Measurements from ENCODE around the gene OSTM1.
"Not testable (repeated sequence)": the region's sequence is repeated elsewhere in the genome, so short reads cannot be mapped to it uniquely, and the experiment has no call there.

OSTM1 gene

GRCh38 chr6:108013787-108014439 is 60.6 kb downstream of the OSTM1 start:
- no peak for DNase-seq

- DNase-seq: no peak
These were observed 64.6 kb downstream of the OSTM1 start for GRCh38 chr6:108009894-108010293.

- not testable (repeated sequence) for DNase-seq
These were observed 65.3 kb downstream of the OSTM1 start for GRCh38 chr6:108009258-108009657.

GRCh38 chr6:108008363-108008762 is 66.2 kb downstream of the OSTM1 start:
- DNase-seq: no peak

GRCh38 chr6:108005961-108006360 is 68.6 kb downstream of the OSTM1 start:
- no peak for DNase-seq

DNA sequence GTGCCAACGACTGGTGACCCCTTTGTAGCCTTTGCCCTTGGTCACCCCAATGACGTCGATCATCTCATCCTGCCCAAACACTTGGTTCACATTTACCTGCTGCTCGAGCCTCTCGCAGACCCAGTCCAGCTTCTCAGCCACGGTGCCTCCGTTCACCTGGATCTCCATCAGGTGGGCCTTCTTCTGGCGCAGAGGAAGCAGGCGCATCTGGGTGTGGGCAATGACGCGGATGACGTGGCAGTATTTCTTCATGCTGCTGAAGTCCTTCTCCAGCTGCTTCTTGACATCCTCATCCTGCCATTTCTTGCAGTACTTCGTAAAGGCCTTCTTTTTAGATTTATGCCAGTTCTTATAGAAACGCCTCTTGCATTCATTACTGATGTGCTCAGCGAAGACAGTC is 69.7 kb downstream of the OSTM1 start:
- no peak for DNase-seq

GRCh38 chr6:108002365-108003221 is 71.9 kb downstream of the OSTM1 start:
- DNase-seq: no peak

GRCh38 chr6:108001696-108002231 is 72.8 kb downstream of the OSTM1 start:
- no peak for DNase-seq

DNA sequence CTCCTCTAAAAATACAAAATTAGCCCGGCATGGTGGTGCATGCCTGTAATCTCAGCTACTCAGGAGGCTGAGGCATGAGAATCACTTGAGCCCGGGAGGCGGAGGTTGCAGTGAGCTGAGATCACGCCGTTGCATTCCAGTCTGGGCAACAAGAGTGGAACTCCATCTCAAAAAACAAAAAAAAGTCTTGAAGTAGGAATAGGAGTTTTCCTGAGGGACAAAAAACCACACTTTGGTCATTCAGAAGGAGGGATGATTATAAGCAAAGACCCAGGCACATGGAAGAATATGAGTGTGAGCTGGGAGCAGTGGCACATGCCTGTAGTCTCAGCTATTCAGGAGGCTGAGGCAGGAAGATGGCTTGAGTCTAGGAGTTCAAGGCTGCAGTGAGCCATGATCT is 74.3 kb downstream of the OSTM1 start:
- not testable (repeated sequence) for DNase-seq

- DNase-seq: no peak
These were observed 75.2 kb downstream of the OSTM1 start for GRCh38 chr6:107999341-107999740.

- DNase-seq: no peak
These were observed 82.6 kb downstream of the OSTM1 start for GRCh38 chr6:107991772-107992550.

Measured in 8988T (cell line).